ENCODE results near the gene ALDH8A1.

Gene ALDH8A1

GRCh38 chr6:134949927-134950326 is at the start of gene ALDH8A1:
Gene ALDH8A1, minus strand, starts transcription at chr6:134950101. Its CDS starts 48 bp downstream, at chr6:134950053.
- no peak for DNase-seq

GRCh38 chr6:134999107-134999506 is 49.2 kb upstream of the ALDH8A1 start:
- DNase-seq: no peak

GRCh38 chr6:134997133-134997995 is 47.5 kb upstream of the ALDH8A1 start:
- no peak for DNase-seq

- no peak for DNase-seq
Measured at GRCh38 chr6:134995536-134995935, 45.6 kb upstream of the ALDH8A1 start.

- no peak for DNase-seq
Measured at GRCh38 chr6:134994431-134994830, 44.5 kb upstream of the ALDH8A1 start.

GRCh38 chr6:134992155-134992554 is 42.3 kb upstream of the ALDH8A1 start:
- DNase-seq: no peak

- no peak for DNase-seq
Measured at GRCh38 chr6:134990262-134990661, 40.4 kb upstream of the ALDH8A1 start.

GRCh38 chr6:134984821-134985220 is 34.9 kb upstream of the ALDH8A1 start:
- no peak for DNase-seq

- DNase-seq: no peak
Measured at GRCh38 chr6:134983823-134984222, 33.9 kb upstream of the ALDH8A1 start.

- DNase-seq: no peak
Measured at GRCh38 chr6:134982161-134982560, 32.3 kb upstream of the ALDH8A1 start.

- no peak for DNase-seq
Measured at GRCh38 chr6:134980846-134981245, 30.9 kb upstream of the ALDH8A1 start.

GRCh38 chr6:134979142-134979541 is 29.2 kb upstream of the ALDH8A1 start:
- no peak for DNase-seq

- DNase-seq: no peak
Measured at GRCh38 chr6:134974370-134974769, 24.5 kb upstream of the ALDH8A1 start.

GRCh38 chr6:134967711-134968110 is 17.8 kb upstream of the ALDH8A1 start:
- DNase-seq: no peak

- DNase-seq: no peak
Measured at GRCh38 chr6:134964451-134965203, 14.7 kb upstream of the ALDH8A1 start.

GRCh38 chr6:134962421-134962820 is 12.5 kb upstream of the ALDH8A1 start:
- DNase-seq: no peak

- DNase-seq: no peak
Measured at GRCh38 chr6:134961366-134961765, 11.5 kb upstream of the ALDH8A1 start.

- DNase-seq: no peak
Measured at GRCh38 chr6:134959603-134960002, 9.7 kb upstream of the ALDH8A1 start.

GRCh38 chr6:134956676-134957075 is 6.8 kb upstream of the ALDH8A1 start:
- DNase-seq: no peak

GRCh38 chr6:134956032-134956431 is 6.1 kb upstream of the ALDH8A1 start:
- no peak for DNase-seq

GRCh38 chr6:134954272-134955000 is 4.5 kb upstream of the ALDH8A1 start:
- no peak for DNase-seq

- DNase-seq: no peak
Measured at GRCh38 chr6:134951494-134952263, 1.8 kb upstream of the ALDH8A1 start.

- no peak for DNase-seq
Measured at GRCh38 chr6:134950482-134950881, 581 bp upstream of the ALDH8A1 start.

All from NCI-H1436 (cell line).